GM23248 (cell line): ENCODE results near the gene ACP6. TPM values are rescaled to one million over a fixed set of nuclear protein-coding genes. Genes with fewer than 3 reads are reported as not detected.
"Not testable (repeated sequence)": the region's sequence is repeated elsewhere in the genome, so short reads cannot be mapped to it uniquely, and the experiment has no call there.

ENCODE experiments used
- DNase-seq: peaks from one replicate; pipeline ENCODE4 v3.0.0-alpha.2; 2015
- H2AFZ ChIP-seq: fragments of 200-600 bp; sonication (generic); 2 replicates; pipeline ENCODE4 v1.6.1; 2016; ENCODE audit warnings: antibody characterized with exemption
- H3F3A ChIP-seq: fragments of 200-600 bp; sonication (generic); 2 replicates; pipeline ENCODE4 v1.6.1; 2016; ENCODE audit warnings: mild to moderate bottlenecking, antibody characterized with exemption, mixed run types; ENCODE audit not compliant: insufficient read depth
- H3K27ac ChIP-seq: fragments of 200-600 bp; sonication (generic); 2 replicates; pipeline ENCODE4 v1.5.1; 2016; ENCODE audit warnings: mild to moderate bottlenecking
- H3K27me3 ChIP-seq: fragments of 200-600 bp; sonication (generic); replicated peaks from 2 replicates; pipeline ENCODE4 v1.6.1; 2016; ENCODE audit warnings: mild to moderate bottlenecking; ENCODE audit not compliant: insufficient read depth
- H3K36me3 ChIP-seq: fragments of 200-600 bp; sonication (generic); 2 replicates; pipeline ENCODE4 v1.6.1; 2016; ENCODE audit warnings: low read depth, mild to moderate bottlenecking
- H3K4me1 ChIP-seq: fragments of 200-600 bp; sonication (generic); 2 replicates; pipeline ENCODE4 v1.6.1; 2016; ENCODE audit warnings: mild to moderate bottlenecking; ENCODE audit not compliant: insufficient read depth
- H3K4me2 ChIP-seq: fragments of 200-600 bp; sonication (generic); one replicate; pipeline ENCODE4 v1.6.1; 2016; ENCODE audit warnings: mild to moderate bottlenecking; ENCODE audit not compliant: unreplicated experiment
- H3K4me3 ChIP-seq: fragments of 200-600 bp; sonication (generic); 2 replicates; pipeline ENCODE4 v1.5.1; 2016; ENCODE audit warnings: mild to moderate bottlenecking
- H3K79me2 ChIP-seq: fragments of 200-600 bp; sonication (generic); 2 replicates; pipeline ENCODE4 v1.6.1; 2016; ENCODE audit warnings: mild to moderate bottlenecking; ENCODE audit not compliant: insufficient read depth
- H3K9ac ChIP-seq: fragments of 200-600 bp; sonication (generic); 2 replicates; pipeline ENCODE4 v1.6.1; 2016; ENCODE audit warnings: mild to moderate bottlenecking
- H3K9me2 ChIP-seq: fragments of 200-600 bp; sonication (generic); 2 replicates; pipeline ENCODE4 v1.6.1; 2016; ENCODE audit warnings: mixed run types, mild to moderate bottlenecking, moderate library complexity; ENCODE audit not compliant: insufficient read depth
- H3K9me3 ChIP-seq: fragments of 200-600 bp; sonication (generic); one replicate; pipeline ENCODE4 v1.6.1; 2017; ENCODE audit warnings: low read depth
- H4K20me1 ChIP-seq: fragments of 200-600 bp; sonication (generic); 2 replicates; pipeline ENCODE4 v1.6.0; 2016; ENCODE audit not compliant: insufficient read depth
- EZH2 ChIP-seq: fragments of 200-600 bp; sonication (generic); IDR thresholded peaks from 2 replicates; pipeline ENCODE4 v1.6.1; 2018; ENCODE audit warnings: antibody characterized with exemption, mild to moderate bottlenecking; ENCODE audit not compliant: insufficient read depth, poor library complexity, severe bottlenecking
- EZH2phosphoT487 ChIP-seq: fragments of 200-600 bp; sonication (generic); IDR thresholded peaks from 2 replicates; pipeline ENCODE4 v1.6.1; 2018; ENCODE audit warnings: antibody characterized with exemption, moderate library complexity, mild to moderate bottlenecking, low read depth; ENCODE audit not compliant: insufficient read depth
- WGBS, 2 experiments: methylation state at CpG; one replicate each; pipeline ENCODE4 v1.1.6; 2015 to 2017; ENCODE audit warnings: low lambda C conversion rate in 2 of 2, low coverage in 1 of 2; ENCODE audit errors: missing lambda C conversion rate in 2 of 2; 5-methylcytosine and 5-hydroxymethylcytosine counted together
- in situ Hi-C: fragments of 300-500 bp; cut with MboI; formaldehyde crosslinking; loops from 2 replicates; pipeline ENCODE4 v1.15.0; 2020
- polyA plus RNA-seq: library from polyadenylated mRNA; unstranded; fragments of >200 nt; fragmentation: Nextera tagmentation; extraction: Ambion mirVana; gene quantifications from 2 replicates; pipeline ENCODE4 v1.2.1, GENCODE V29; 2016
- total RNA-seq: library from RNA; depleted of rRNA; stranded (reverse); fragments of >200 nt; shearing (Covaris generic); gene quantifications from 2 replicates; pipeline ENCODE4 v1.2.3, GENCODE V29; 2014

Gene ACP6
- total and polyA plus RNA-seq, 2 experiments from 2014 or later: 9.1 to 11.0 TPM

GRCh38 chr1:147683163-147683763 is 12.9 kb upstream of the ACP6 start:
- in situ Hi-C loops: no loop called here
- no peak for DNase-seq
- Histone ChIP-seq H2AFZ (no peak overlapping the region), H3K36me3 (no peaks in the 10 kb centered on the region), H3K9me2 (no peaks in the 10 kb centered on the region), H3K4me3 (no peak overlapping the region), H3K9me3 (peaks cover 7% of the 10 kb centered on the region), H3F3A (no peaks in the 10 kb centered on the region), H3K27me3 (no peaks in the 10 kb centered on the region), H3K27ac (no peak overlapping the region), H3K79me2 (no peaks in the 10 kb centered on the region), H4K20me1 (no peaks in the 10 kb centered on the region), H3K4me2 (no peak overlapping the region), H3K4me1 (no peaks in the 10 kb centered on the region), H3K9ac (no peak overlapping the region)
- TF ChIP-seq EZH2 (no peak), EZH2phosphoT487 (no peak)

- H3K9ac ChIP-seq, H3K9me3 ChIP-seq, DNase-seq, H3K9me2 ChIP-seq, H4K20me1 ChIP-seq, H3K79me2 ChIP-seq, in situ Hi-C loops, H3K27ac ChIP-seq, H3K4me3 ChIP-seq, H3K36me3 ChIP-seq, H2AFZ ChIP-seq, H3K4me2 ChIP-seq, H3K27me3 ChIP-seq: not testable (repeated sequence)
- peaks cover 14% of the 10 kb centered on the region for H3K4me1 ChIP-seq
- WGBS, 2 experiments: 84 to 93% methylated on average over 26 to 31 of the region's 38 CpGs
- peaks cover 21% of the 10 kb centered on the region for H3F3A ChIP-seq
Measured at GRCh38 chr1:147680608-147681235, 10.4 kb upstream of the ACP6 start.

GRCh38 chr1:147677681-147678080 is 7.4 kb upstream of the ACP6 start:
- WGBS, 2 experiments: 95 to 96% methylated on average over 5 of the region's 5 CpGs

GRCh38 chr1:147676311-147677085 is 6.2 kb upstream of the ACP6 start:
- H3K4me2 ChIP-seq: peak overlapping the region; percentile 73
- H3K9ac ChIP-seq: peak overlapping the region; percentile 28; the same call in 1 of the 2 replicates
- in situ Hi-C loops: no loop called here
- WGBS, 2 experiments: 5 to 15% methylated on average over 4 of the region's 4 CpGs
- H2AFZ ChIP-seq: peak overlapping the region; percentile 70
- H3K9me3 ChIP-seq: no peaks in the 10 kb centered on the region
- H3K27ac ChIP-seq: peak overlapping the region; percentile 69
- peak overlapping the region; percentile 39 for H3K4me3 ChIP-seq
- no peaks in the 10 kb centered on the region for H3K79me2 ChIP-seq
- no peaks in the 10 kb centered on the region for H3K36me3 ChIP-seq
- TF ChIP-seq EZH2phosphoT487: no peak
- no peak for TF ChIP-seq EZH2
- H4K20me1 ChIP-seq: no peaks in the 10 kb centered on the region
- no peaks in the 10 kb centered on the region for H3K27me3 ChIP-seq
- peaks cover 38% of the 10 kb centered on the region for H3F3A ChIP-seq
- no peaks in the 10 kb centered on the region for H3K9me2 ChIP-seq
- peaks cover 40% of the 10 kb centered on the region for H3K4me1 ChIP-seq
- peak; percentile 83 for DNase-seq

More at GRCh38 chr1:147677681-147678080, 7.4 kb upstream of the ACP6 start:
- Histone ChIP-seq H3K4me1 (peaks cover 40% of the 10 kb centered on the region), H3F3A (peaks cover 38% of the 10 kb centered on the region)
- in situ Hi-C loops, DNase-seq, H3K36me3 ChIP-seq, H3K79me2 ChIP-seq, H3K27me3 ChIP-seq, H3K4me2 ChIP-seq, H3K27ac ChIP-seq, H2AFZ ChIP-seq, H4K20me1 ChIP-seq, H3K9me3 ChIP-seq, H3K9ac ChIP-seq, H3K9me2 ChIP-seq, H3K4me3 ChIP-seq: not testable (repeated sequence)
